Breast epithelium (tissue), 3 donors: ENCODE measurements around the gene DNAH8.

Experiments
- POLR2A ChIP-seq: fragments of 450-650 bp; IDR thresholded peaks from one replicate; pipeline ENCODE4 v1.6.1; 2016; ENCODE audit warnings: antibody characterized with exemption, mild to moderate bottlenecking, moderate library complexity
- POLR2AphosphoS5 ChIP-seq, 3 donors: sonication (generic); formaldehyde crosslinking; IDR thresholded peaks; one replicate each; pipeline ENCODE4 v1.6.1; 2017; ENCODE audit warnings: antibody characterized with exemption in 3 of 3
- TF ChIP-seq, protein P1 (sequence below), 3 donors: fragments of 450-650 bp; IDR thresholded peaks; one replicate each; pipeline ENCODE4 v1.5.1; 2016 to 2017; ENCODE audit warnings: antibody characterized with exemption in 3 of 3, mild to moderate bottlenecking in 3 of 3, moderate library complexity in 3 of 3

DNA sequence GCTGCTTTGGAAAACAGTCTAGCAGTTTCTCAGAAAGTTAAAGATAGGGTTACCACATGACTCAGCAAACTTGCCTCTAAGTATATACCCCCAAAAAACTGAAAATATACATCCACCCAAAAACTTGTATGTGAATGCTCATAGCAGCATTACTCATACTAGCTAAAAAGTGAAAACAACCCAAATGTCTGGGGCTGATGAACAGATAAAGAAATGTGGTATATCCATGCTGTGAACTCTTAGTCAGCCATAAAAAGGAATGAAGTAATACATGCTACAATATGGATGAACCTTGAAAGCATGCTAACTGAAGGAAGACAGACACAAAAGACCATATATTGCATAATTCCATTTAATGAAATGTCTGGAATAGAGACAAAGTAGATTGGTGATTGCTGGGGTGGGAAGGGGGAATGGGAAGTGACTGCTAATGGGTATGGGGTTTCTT, 253.6 kb downstream of the DNAH8 start:
- no peak for TF ChIP-seq POLR2A
- no peak for TF ChIP-seq POLR2AphosphoS5 (IDR thresholded peaks at IDR 0.05)
- TF ChIP-seq, protein P1, sequence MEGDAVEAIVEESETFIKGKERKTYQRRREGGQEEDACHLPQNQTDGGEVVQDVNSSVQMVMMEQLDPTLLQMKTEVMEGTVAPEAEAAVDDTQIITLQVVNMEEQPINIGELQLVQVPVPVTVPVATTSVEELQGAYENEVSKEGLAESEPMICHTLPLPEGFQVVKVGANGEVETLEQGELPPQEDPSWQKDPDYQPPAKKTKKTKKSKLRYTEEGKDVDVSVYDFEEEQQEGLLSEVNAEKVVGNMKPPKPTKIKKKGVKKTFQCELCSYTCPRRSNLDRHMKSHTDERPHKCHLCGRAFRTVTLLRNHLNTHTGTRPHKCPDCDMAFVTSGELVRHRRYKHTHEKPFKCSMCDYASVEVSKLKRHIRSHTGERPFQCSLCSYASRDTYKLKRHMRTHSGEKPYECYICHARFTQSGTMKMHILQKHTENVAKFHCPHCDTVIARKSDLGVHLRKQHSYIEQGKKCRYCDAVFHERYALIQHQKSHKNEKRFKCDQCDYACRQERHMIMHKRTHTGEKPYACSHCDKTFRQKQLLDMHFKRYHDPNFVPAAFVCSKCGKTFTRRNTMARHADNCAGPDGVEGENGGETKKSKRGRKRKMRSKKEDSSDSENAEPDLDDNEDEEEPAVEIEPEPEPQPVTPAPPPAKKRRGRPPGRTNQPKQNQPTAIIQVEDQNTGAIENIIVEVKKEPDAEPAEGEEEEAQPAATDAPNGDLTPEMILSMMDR (IDR thresholded peaks at IDR 0.05) = no peak
